Measurements from ENCODE around the gene CCR6. TPM values are rescaled to one million over a fixed set of nuclear protein-coding genes. Genes with fewer than 3 reads are reported as not detected.

CCR6 gene
- total and polyA plus RNA-seq, 7 donors, result 0.01 to 0.05 TPM; not detected in 5

- TF ChIP-seq CTCF (IDR thresholded peaks at IDR 0.05), result no peak
- WGBS, 3 donors, result 85 to 86% (median 86%) methylated on average over 13 of the region's 13 CpGs
- Histone ChIP-seq H3K27me3 (ENCODE audit: insufficient read depth in 3 of 3, low read length in 2 of 3) (peaks cover 0 to 2% (median 0%) of the 10 kb centered on the region in 3 donors), H3K27ac (no peak overlapping the region), H3K36me3 (ENCODE audit: insufficient read depth in 1 of 2, low read depth in 1 of 2) (no peaks in the 10 kb centered on the region), H3K9me3 (no peaks in the 10 kb centered on the region), H3K4me3 (no peak overlapping the region), H3K4me1 (no peaks in the 10 kb centered on the region)
- ATAC-seq, result no peak
- intact Hi-C loops (cut with DNase I), result no loop called here
- DNase-seq, result no peak
These were observed 13.5 kb downstream of the CCR6 start for GRCh38 chr6:167136376-167136775.

GRCh38 chr6:167137081-167137480 is 14.2 kb downstream of the CCR6 start:
- Histone ChIP-seq H3K4me3 (no peak overlapping the region), H3K36me3 (ENCODE audit: insufficient read depth in 1 of 2, low read depth in 1 of 2) (no peaks in the 10 kb centered on the region), H3K27ac (no peak overlapping the region), H3K27me3 (ENCODE audit: insufficient read depth in 3 of 3, low read length in 2 of 3) (peaks cover 0 to 2% (median 0%) of the 10 kb centered on the region in 3 donors), H3K4me1 (no peaks in the 10 kb centered on the region), H3K9me3 (no peaks in the 10 kb centered on the region)
- ATAC-seq (no peak), DNase-seq (no peak)
- intact Hi-C loops (cut with DNase I), result no loop called here
- TF ChIP-seq CTCF (IDR thresholded peaks at IDR 0.05), result no peak
- WGBS, 3 donors, result 80 to 85% (median 83%) methylated on average over 10 of the region's 10 CpGs

- Histone ChIP-seq H3K36me3 (ENCODE audit: insufficient read depth in 1 of 2, low read depth in 1 of 2) (no peaks in the 10 kb centered on the region), H3K9me3 (no peaks in the 10 kb centered on the region), H3K4me1 (no peaks in the 10 kb centered on the region), H3K27me3 (ENCODE audit: insufficient read depth in 3 of 3, low read length in 2 of 3) (peaks cover 0 to 2% (median 0%) of the 10 kb centered on the region in 3 donors), H3K27ac (no peak overlapping the region), H3K4me3 (no peak overlapping the region)
- intact Hi-C loops (cut with DNase I), result no loop called here
- DNase-seq, result no peak
- no peak for TF ChIP-seq CTCF (IDR thresholded peaks at IDR 0.05)
- no peak for ATAC-seq
- WGBS, 3 donors, result 71 to 74% (median 71%) methylated on average over 6 of the region's 6 CpGs
These were observed 15.0 kb downstream of the CCR6 start for GRCh38 chr6:167137881-167138280.

GRCh38 chr6:167139761-167140160 is 16.9 kb downstream of the CCR6 start:
- H3K4me1 ChIP-seq, result no peaks in the 10 kb centered on the region
- H3K27me3 ChIP-seq (ENCODE audit: insufficient read depth in 3 of 3, low read length in 2 of 3), result peaks cover 0 to 5% (median 0%) of the 10 kb centered on the region in 3 donors
- intact Hi-C loops (cut with DNase I), result loop anchor here (5.0 to 10.0 kb wide), 2 partner anchors 362 to 365 kb away; no protein-coding TSS in a partner anchor
- no peaks in the 10 kb centered on the region for H3K36me3 ChIP-seq (ENCODE audit: insufficient read depth in 1 of 2, low read depth in 1 of 2)
- 89 to 92% (median 92%) methylated on average over 4 of the region's 4 CpGs for WGBS, 3 donors
- no peaks in the 10 kb centered on the region for H3K9me3 ChIP-seq
- no peak for TF ChIP-seq CTCF (IDR thresholded peaks at IDR 0.05)
- ATAC-seq, result no peak
- H3K27ac ChIP-seq, result no peak overlapping the region
- H3K4me3 ChIP-seq, result no peak overlapping the region
- no peak for DNase-seq
